Loucy (cell line): Measurements from ENCODE around the gene WBP11.

Experiments
- H2AFZ ChIP-seq: fragments of 200-600 bp; sonication (generic); 2 replicates; pipeline ENCODE4 v1.6.0; 2016; ENCODE audit warnings: antibody characterized with exemption, mild to moderate bottlenecking, low read length, moderate library complexity
- H3F3A ChIP-seq: fragments of 200-600 bp; 2 replicates; pipeline ENCODE4 v1.6.0; 2016; ENCODE audit warnings: antibody characterized with exemption, low read depth, mild to moderate bottlenecking
- H3K27me3 ChIP-seq: fragments of 200-600 bp; sonication (generic); 2 replicates; pipeline ENCODE4 v1.6.1; 2014; ENCODE audit warnings: low read length, mild to moderate bottlenecking; ENCODE audit not compliant: insufficient read depth, poor library complexity, severe bottlenecking
- H3K36me3 ChIP-seq: fragments of 200-600 bp; sonication (generic); 2 replicates; pipeline ENCODE4 v1.6.1; 2016; ENCODE audit warnings: low read length; ENCODE audit not compliant: insufficient read depth
- H3K4me1 ChIP-seq: fragments of 200-600 bp; sonication (generic); 2 replicates; pipeline ENCODE4 v1.5.1; 2014; ENCODE audit warnings: low read length, mild to moderate bottlenecking; ENCODE audit not compliant: insufficient read depth, poor library complexity, severe bottlenecking
- H3K4me2 ChIP-seq: fragments of 200-600 bp; sonication (generic); 2 replicates; pipeline ENCODE4 v1.6.0; 2014; ENCODE audit warnings: antibody characterized with exemption, low read length, low read depth, mild to moderate bottlenecking; ENCODE audit not compliant: poor library complexity, severe bottlenecking
- H3K4me3 ChIP-seq: fragments of 200-600 bp; sonication (generic); 2 replicates; pipeline ENCODE4 v1.5.1; 2014; ENCODE audit warnings: low read length, mild to moderate bottlenecking, mixed read lengths; ENCODE audit not compliant: poor library complexity, severe bottlenecking
- H3K79me2 ChIP-seq: fragments of 200-600 bp; sonication (generic); 2 replicates; pipeline ENCODE4 v1.6.1; 2014; ENCODE audit warnings: low read length; ENCODE audit not compliant: insufficient read depth
- H3K9ac ChIP-seq: fragments of 200-600 bp; sonication (generic); 2 replicates; pipeline ENCODE4 v1.6.0; 2014; ENCODE audit warnings: mild to moderate bottlenecking, low read depth, low read length, moderate library complexity; ENCODE audit not compliant: poor library complexity, severe bottlenecking
- H3K9me2 ChIP-seq: fragments of 200-600 bp; sonication (generic); replicated peaks from 2 replicates; pipeline ENCODE4 v1.6.1; 2016; ENCODE audit warnings: low read depth, low read length, mixed read lengths
- H3K9me3 ChIP-seq: fragments of 200-600 bp; sonication (generic); 2 replicates; pipeline ENCODE4 v1.6.1; 2014; ENCODE audit warnings: mild to moderate bottlenecking, antibody characterized with exemption, low read length, low read depth; ENCODE audit not compliant: insufficient read depth
- H4K20me1 ChIP-seq: fragments of 200-600 bp; sonication (generic); 2 replicates; pipeline ENCODE4 v1.6.0; 2014; ENCODE audit warnings: antibody characterized with exemption, low read length, mild to moderate bottlenecking; ENCODE audit not compliant: insufficient read depth, poor library complexity, severe bottlenecking
- CTCF ChIP-seq: fragments of 200-600 bp; sonication (generic); conservative IDR thresholded peaks from 2 replicates; pipeline ENCODE4 v1.5.1; 2014; ENCODE audit warnings: mild to moderate bottlenecking, antibody characterized with exemption, low read length
- EZH2phosphoT487 ChIP-seq: fragments of 200-600 bp; IDR thresholded peaks from 2 replicates; pipeline ENCODE4 v1.6.1; 2018; ENCODE audit warnings: antibody characterized with exemption, mild to moderate bottlenecking, moderate library complexity, borderline replicate concordance

The WBP11 gene

DNA sequence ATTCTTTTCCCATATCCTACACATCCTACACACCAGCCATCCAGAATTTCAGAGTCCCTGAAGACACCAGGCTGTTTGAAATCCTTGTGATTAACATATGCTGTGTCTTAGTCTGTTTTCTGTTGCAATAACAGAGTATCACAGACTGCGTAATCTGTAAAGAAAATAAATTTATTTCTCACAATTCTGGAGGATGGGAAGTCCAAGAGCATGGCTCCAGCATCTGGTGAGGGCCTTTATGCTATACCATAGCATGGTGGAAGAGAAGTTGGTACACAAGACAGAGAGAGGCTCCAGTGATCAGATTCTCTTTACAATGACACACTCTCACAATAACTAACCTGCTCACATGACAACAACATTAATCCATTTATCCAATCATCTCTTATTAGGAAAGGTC lies 36.0 kb upstream of the WBP11 start:
- Histone ChIP-seq H3K27me3 (peaks cover 8% of the 10 kb centered on the region), H3K9me2 (no peaks in the 10 kb centered on the region), H3K9me3 (no peaks in the 10 kb centered on the region), H3K79me2 (no peaks in the 10 kb centered on the region), H3K9ac (no peak overlapping the region), H3K4me3 (no peak overlapping the region), H2AFZ (no peak overlapping the region), H4K20me1 (no peaks in the 10 kb centered on the region), H3K36me3 (no peaks in the 10 kb centered on the region), H3F3A (no peaks in the 10 kb centered on the region), H3K4me2 (no peak overlapping the region), H3K4me1 (no peaks in the 10 kb centered on the region)
- TF ChIP-seq CTCF (no peak), EZH2phosphoT487 (no peak)

DNA sequence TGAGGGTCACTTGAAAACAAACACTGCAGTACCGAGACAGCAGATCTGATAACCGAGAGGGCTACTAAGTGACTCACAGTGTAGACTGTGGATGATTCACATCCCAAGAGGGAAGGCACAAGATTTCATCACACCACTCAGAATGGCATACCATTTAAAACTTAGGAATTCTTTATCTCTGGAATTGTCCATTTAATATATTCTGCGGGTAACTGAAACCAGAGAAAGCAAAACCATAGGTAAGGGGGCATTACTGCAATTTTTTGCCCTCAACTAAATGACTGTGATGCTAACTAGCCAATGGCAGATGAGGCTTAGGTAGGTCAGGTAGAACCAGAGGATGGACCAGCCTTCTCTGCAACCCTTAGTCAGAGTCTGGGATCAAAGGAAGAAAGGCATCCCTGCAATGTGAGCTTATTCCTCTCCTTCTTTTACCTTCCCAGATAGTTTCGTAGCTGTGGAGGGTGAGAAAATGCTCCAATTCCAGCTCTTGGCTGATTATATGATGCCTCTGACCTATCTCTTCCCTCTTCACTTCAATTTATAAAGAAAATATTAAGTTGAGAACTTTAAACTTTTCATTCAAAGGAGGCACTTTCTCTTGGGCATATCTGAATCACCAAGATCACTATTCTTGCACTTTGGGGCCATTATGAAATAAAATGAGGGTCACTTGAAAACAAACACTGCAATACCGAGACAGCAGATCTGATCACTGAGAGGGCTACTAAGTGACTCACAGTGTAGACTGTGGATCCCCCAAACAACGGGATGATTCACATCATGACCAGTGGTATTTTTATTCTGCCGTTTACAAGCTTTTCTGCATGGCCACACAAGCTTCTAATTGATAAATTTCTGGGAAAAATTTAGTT lies 33.3 kb upstream of the WBP11 start:
- Histone ChIP-seq H3F3A (no peaks in the 10 kb centered on the region), H2AFZ (no peak overlapping the region), H3K4me3 (no peak overlapping the region), H3K9me2 (no peaks in the 10 kb centered on the region), H3K27me3 (peaks cover 13% of the 10 kb centered on the region), H3K36me3 (no peaks in the 10 kb centered on the region), H3K9me3 (no peaks in the 10 kb centered on the region), H4K20me1 (no peaks in the 10 kb centered on the region), H3K9ac (no peak overlapping the region), H3K79me2 (no peaks in the 10 kb centered on the region), H3K4me1 (no peaks in the 10 kb centered on the region), H3K4me2 (no peak overlapping the region)
- TF ChIP-seq EZH2phosphoT487 (no peak), CTCF (no peak)

DNA sequence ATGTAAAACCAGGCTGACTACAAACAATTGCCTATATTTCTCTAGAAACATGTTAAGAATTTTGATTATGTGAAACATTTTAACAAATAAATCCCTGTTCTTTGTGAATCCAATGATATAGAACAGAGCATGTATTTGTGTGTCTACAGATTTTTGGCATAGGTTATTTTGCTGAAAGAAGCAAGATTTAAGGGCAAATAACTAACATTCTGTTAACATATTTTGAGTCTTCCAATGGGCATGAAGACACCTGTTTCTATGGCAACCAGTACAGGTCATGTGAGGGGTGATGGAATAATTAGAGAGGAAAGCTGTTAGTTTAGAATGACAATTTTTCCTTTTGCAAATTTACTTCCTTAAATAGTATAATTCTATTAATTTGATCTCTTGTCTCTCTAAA lies 31.2 kb upstream of the WBP11 start:
- Histone ChIP-seq H3K27me3 (peaks cover 11% of the 10 kb centered on the region), H3K36me3 (no peaks in the 10 kb centered on the region), H3K79me2 (no peaks in the 10 kb centered on the region), H3K4me2 (no peak overlapping the region), H3F3A (no peaks in the 10 kb centered on the region), H2AFZ (no peak overlapping the region), H3K4me3 (no peak overlapping the region), H3K9me2 (no peaks in the 10 kb centered on the region), H3K4me1 (no peaks in the 10 kb centered on the region), H3K9me3 (no peaks in the 10 kb centered on the region), H4K20me1 (no peaks in the 10 kb centered on the region), H3K9ac (no peak overlapping the region)
- no peak for TF ChIP-seq EZH2phosphoT487
- TF ChIP-seq CTCF: no peak
